M059J (cell line): ENCODE data around the gene TMEM175. TPM values are rescaled to one million over a fixed set of nuclear protein-coding genes. Genes with fewer than 3 reads are reported as not detected.

Source experiments
- DNase-seq: peaks from one replicate; pipeline ENCODE4 v3.0.0-alpha.2; 2012; ENCODE audit warnings: low read depth
- total RNA-seq: library from RNA; depleted of rRNA; stranded (reverse); fragments of >200 nt; shearing (Covaris generic); gene quantifications from 2 replicates; pipeline ENCODE4 v1.2.3, GENCODE V29; 2014; rRNA removed

The TMEM175 gene
- total RNA-seq, 1 experiment from 2014 or later: 36.9 TPM

GRCh38 chr4:1002131-1002630 is 69.9 kb downstream of the TMEM175 start:
- no peak for DNase-seq

- DNase-seq: no peak
These were observed 70.5 kb downstream of the TMEM175 start for GRCh38 chr4:1002631-1003251.

- DNase-seq: no peak
These were observed 71.2 kb downstream of the TMEM175 start for GRCh38 chr4:1003271-1004070.

- no peak for DNase-seq
These were observed 71.8 kb downstream of the TMEM175 start for GRCh38 chr4:1004071-1004418.

- no peak for DNase-seq
These were observed 72.6 kb downstream of the TMEM175 start for GRCh38 chr4:1004557-1005485.

- no peak for DNase-seq
These were observed 74.6 kb downstream of the TMEM175 start for GRCh38 chr4:1006856-1007255.

Other genes starting within 250 kb of the TMEM175 start
- not detected in 2 replicates for gene SLC49A3, start 243.3 kb upstream of the TMEM175 start, total RNA-seq
- gene PCGF3, start 226.6 kb upstream of the TMEM175 start, total RNA-seq: 25.3 and 33.3 TPM in 2 replicates
- not detected in 2 replicates for gene CPLX1, start 106.3 kb upstream of the TMEM175 start, total RNA-seq
- 48.3 and 67.5 TPM in 2 replicates for gene GAK, start 144 bp upstream of the TMEM175 start, total RNA-seq
- gene DGKQ, start 41.1 kb downstream of the TMEM175 start, total RNA-seq: 4.8 and 9.3 TPM in 2 replicates
- gene IDUA, start 54.6 kb downstream of the TMEM175 start, total RNA-seq: 3.4 and 11.9 TPM in 2 replicates
- not detected in 2 replicates for gene SLC26A1, start 60.9 kb downstream of the TMEM175 start, total RNA-seq
- 45.3 and 82.5 TPM in 2 replicates for gene FGFRL1, start 79.2 kb downstream of the TMEM175 start, total RNA-seq
- 24.1 and 25.2 TPM in 2 replicates for gene RNF212, start 181.1 kb downstream of the TMEM175 start, total RNA-seq
- 0.07 TPM in 1 of 2 replicates, not detected in the other for gene SPON2, start 240.1 kb downstream of the TMEM175 start, total RNA-seq